HEK293 (cell line): ENCODE results near the gene ABRACL.

Experiments used
- CTCF ChIA-PET: fragments of 350-600 bp; formaldehyde crosslinking; extraction: SDS; loops from one replicate; lab custom pipeline; 2021; ENCODE audit warnings: antibody characterized with exemption; lab: Yijun Ruan, JAX
- POLR2A ChIA-PET: fragments of 300-600 bp; formaldehyde crosslinking; extraction: SDS; loops from one replicate; lab custom pipeline; 2020; ENCODE audit warnings: antibody characterized with exemption, inconsistent platforms; lab: Yijun Ruan, JAX
- H3K27ac ChIP-seq: fragments of 200-500 bp; sonication (Bioruptor generic); 2 replicates; pipeline ENCODE4 v1.5.1; 2014; ENCODE audit warnings: low read depth, low read length, control low read depth, inconsistent platforms; ENCODE audit errors: extremely low read depth
- H3K36me3 ChIP-seq, 2 experiments: fragments of 200-500 bp in 1 of 2; sonication (Bioruptor generic) in 1 of 2; 1 replicate in 1 of 2; 2 replicates in 1 of 2; pipeline ENCODE4 v1.5.1; 2014 to 2017; ENCODE audit warnings: inconsistent platforms in 2 of 2, low read length in 2 of 2; ENCODE audit not compliant: control insufficient read depth in 2 of 2, insufficient read depth in 1 of 2
- H3K4me1 ChIP-seq: fragments of 200-500 bp; sonication (Bioruptor generic); 2 replicates; pipeline ENCODE4 v1.5.1; 2014; ENCODE audit warnings: mild to moderate bottlenecking, low read length, inconsistent platforms; ENCODE audit not compliant: control insufficient read depth, insufficient read depth
- H3K4me3 ChIP-seq: 2 replicates; pipeline ENCODE4 v1.5.1; 2011; ENCODE audit warnings: low read depth, mild to moderate bottlenecking, control low read depth, low read length, moderate library complexity
- H3K9me3 ChIP-seq: fragments of 200-500 bp; sonication (Bioruptor generic); 2 replicates; pipeline ENCODE4 v1.5.1; 2014; ENCODE audit warnings: low read depth, low read length, inconsistent platforms; ENCODE audit not compliant: control insufficient read depth, insufficient read depth
- TCF7L2 ChIP-seq: IDR thresholded peaks from 2 replicates; pipeline ENCODE4 v1.6.1; 2011; ENCODE audit warnings: low read depth, mild to moderate bottlenecking, inconsistent platforms, low read length, moderate library complexity, borderline replicate concordance
- ZBTB20 ChIP-seq: fragments of 450-650 bp; formaldehyde crosslinking; IDR thresholded peaks from 2 replicates; pipeline ENCODE4 v1.5.1; 2016; ENCODE audit warnings: missing biosample characterization, missing genetic modification characterization
- ZNF292 ChIP-seq: fragments of 450-650 bp; formaldehyde crosslinking; IDR thresholded peaks from 2 replicates; pipeline ENCODE4 v1.5.1; 2016; ENCODE audit warnings: low read depth, missing biosample characterization, missing genetic modification characterization, borderline replicate concordance
- ZNF791 ChIP-seq: fragments of 450-650 bp; formaldehyde crosslinking; IDR thresholded peaks from 2 replicates; pipeline ENCODE4 v1.5.1; 2016; ENCODE audit warnings: missing biosample characterization, missing genetic modification characterization
- ZSCAN16 ChIP-seq: fragments of 450-650 bp; formaldehyde crosslinking; IDR thresholded peaks from 2 replicates; pipeline ENCODE4 v1.5.1; 2016; ENCODE audit warnings: missing biosample characterization, missing genetic modification characterization
- TF ChIP-seq, protein P1 (sequence below): fragments of 450-650 bp; formaldehyde crosslinking; IDR thresholded peaks from 2 replicates; pipeline ENCODE4 v1.5.1; 2016; ENCODE audit warnings: missing biosample characterization, missing genetic modification characterization
- TF ChIP-seq, protein P2 (sequence below): fragments of 450-650 bp; formaldehyde crosslinking; IDR thresholded peaks from 2 replicates; pipeline ENCODE4 v1.5.1; 2016; ENCODE audit warnings: missing biosample characterization, missing genetic modification characterization
- TF ChIP-seq, protein P3 (sequence below): fragments of 450-650 bp; formaldehyde crosslinking; IDR thresholded peaks from 2 replicates; pipeline ENCODE4 v1.5.1; 2016; ENCODE audit warnings: missing biosample characterization, missing genetic modification characterization
- TF ChIP-seq, protein P4 (sequence below): fragments of 450-650 bp; formaldehyde crosslinking; IDR thresholded peaks from 2 replicates; pipeline ENCODE4 v1.5.1; 2016; ENCODE audit warnings: missing biosample characterization, missing genetic modification characterization

Gene ABRACL

DNA sequence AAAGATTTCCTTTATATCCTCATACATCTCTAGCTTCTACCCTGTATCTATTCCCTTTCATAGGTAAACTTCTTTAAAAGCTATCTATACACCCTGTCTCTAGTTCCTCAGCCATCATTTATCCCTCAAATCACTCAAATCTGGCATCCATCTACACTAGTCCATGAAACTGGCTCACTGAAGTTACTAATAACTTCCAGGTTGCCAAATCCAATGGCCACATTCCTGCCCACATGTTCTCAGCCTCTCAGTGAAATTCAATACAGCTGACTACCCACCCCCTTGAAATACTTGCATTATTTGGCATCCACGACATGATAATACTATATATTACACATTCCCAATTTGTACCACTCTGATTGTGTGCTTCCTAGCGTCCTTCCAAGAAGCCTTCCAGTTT, 49.2 kb upstream of the ABRACL start (continued):
- TF ChIP-seq, protein P1, sequence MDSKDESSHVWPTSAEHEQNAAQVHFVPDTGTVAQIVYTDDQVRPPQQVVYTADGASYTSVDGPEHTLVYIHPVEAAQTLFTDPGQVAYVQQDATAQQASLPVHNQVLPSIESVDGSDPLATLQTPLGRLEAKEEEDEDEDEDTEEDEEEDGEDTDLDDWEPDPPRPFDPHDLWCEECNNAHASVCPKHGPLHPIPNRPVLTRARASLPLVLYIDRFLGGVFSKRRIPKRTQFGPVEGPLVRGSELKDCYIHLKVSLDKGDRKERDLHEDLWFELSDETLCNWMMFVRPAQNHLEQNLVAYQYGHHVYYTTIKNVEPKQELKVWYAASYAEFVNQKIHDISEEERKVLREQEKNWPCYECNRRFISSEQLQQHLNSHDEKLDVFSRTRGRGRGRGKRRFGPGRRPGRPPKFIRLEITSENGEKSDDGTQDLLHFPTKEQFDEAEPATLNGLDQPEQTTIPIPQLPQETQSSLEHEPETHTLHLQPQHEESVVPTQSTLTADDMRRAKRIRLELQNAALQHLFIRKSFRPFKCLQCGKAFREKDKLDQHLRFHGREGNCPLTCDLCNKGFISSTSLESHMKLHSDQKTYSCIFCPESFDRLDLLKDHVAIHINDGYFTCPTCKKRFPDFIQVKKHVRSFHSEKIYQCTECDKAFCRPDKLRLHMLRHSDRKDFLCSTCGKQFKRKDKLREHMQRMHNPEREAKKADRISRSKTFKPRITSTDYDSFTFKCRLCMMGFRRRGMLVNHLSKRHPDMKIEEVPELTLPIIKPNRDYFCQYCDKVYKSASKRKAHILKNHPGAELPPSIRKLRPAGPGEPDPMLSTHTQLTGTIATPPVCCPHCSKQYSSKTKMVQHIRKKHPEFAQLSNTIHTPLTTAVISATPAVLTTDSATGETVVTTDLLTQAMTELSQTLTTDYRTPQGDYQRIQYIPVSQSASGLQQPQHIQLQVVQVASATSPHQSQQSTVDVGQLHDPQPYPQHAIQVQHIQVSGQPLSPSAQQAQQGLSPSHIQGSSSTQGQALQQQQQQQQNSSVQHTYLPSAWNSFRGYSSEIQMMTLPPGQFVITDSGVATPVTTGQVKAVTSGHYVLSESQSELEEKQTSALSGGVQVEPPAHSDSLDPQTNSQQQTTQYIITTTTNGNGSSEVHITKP (tag by site-specific recombination): peak; percentile 41; the same call in 1 of the 2 replicates
- TF ChIP-seq, protein P2, sequence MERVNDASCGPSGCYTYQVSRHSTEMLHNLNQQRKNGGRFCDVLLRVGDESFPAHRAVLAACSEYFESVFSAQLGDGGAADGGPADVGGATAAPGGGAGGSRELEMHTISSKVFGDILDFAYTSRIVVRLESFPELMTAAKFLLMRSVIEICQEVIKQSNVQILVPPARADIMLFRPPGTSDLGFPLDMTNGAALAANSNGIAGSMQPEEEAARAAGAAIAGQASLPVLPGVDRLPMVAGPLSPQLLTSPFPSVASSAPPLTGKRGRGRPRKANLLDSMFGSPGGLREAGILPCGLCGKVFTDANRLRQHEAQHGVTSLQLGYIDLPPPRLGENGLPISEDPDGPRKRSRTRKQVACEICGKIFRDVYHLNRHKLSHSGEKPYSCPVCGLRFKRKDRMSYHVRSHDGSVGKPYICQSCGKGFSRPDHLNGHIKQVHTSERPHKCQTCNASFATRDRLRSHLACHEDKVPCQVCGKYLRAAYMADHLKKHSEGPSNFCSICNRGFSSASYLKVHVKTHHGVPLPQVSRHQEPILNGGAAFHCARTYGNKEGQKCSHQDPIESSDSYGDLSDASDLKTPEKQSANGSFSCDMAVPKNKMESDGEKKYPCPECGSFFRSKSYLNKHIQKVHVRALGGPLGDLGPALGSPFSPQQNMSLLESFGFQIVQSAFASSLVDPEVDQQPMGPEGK (tag by site-specific recombination): no peak
- TF ChIP-seq ZNF292: no peak
- TF ChIP-seq, protein P3, sequence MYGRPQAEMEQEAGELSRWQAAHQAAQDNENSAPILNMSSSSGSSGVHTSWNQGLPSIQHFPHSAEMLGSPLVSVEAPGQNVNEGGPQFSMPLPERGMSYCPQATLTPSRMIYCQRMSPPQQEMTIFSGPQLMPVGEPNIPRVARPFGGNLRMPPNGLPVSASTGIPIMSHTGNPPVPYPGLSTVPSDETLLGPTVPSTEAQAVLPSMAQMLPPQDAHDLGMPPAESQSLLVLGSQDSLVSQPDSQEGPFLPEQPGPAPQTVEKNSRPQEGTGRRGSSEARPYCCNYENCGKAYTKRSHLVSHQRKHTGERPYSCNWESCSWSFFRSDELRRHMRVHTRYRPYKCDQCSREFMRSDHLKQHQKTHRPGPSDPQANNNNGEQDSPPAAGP (tag by site-specific recombination): no peak
- no peak for TF ChIP-seq ZNF791 (tag by site-specific recombination)
- no peak for TF ChIP-seq ZBTB20 (tag by site-specific recombination)

DNA sequence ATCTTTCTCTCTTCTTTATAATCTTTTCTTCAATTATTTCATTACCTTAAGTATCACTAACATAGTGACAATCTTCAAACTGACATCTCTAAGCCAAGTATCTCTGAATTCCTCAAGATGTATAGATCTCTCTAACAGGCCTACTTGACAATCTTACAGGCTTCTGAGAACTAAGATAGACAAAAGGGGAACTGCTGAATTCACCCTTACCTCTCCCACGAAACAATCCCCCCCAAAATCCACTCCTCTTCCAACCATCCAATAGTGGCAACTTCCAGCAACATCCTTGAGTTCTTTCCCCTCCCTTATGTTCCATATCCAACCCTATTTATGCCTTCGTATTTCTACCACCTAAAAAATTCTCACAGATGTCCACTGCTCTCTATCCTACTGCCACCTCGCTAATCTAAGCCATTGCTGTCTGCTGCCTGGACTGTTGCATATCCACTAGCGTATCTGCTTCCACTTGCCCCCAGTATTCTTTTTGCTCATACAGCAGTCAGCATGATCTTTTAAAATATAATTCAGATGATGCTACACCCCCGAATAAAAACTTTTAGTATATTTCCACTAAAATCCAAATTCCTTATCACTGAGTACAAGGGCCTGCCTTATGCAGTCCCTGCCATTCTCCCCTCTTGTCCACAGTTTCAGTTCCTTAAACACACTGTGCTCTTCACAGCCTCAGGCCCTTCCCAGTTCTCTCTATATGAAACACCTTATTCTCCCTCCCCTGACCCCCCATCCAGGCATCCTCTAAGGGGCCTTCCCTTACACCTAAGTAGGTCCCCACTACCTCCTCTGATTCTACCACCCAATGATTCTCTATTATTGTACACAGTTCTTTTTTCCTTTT, 48.5 kb upstream of the ABRACL start:
- Histone ChIP-seq H3K27ac (no peak overlapping the region), H3K4me3 (no peak overlapping the region), H3K36me3 (no peaks in the 10 kb centered on the region), H3K9me3 (no peaks in the 10 kb centered on the region), H3K4me1 (peaks cover 31% of the 10 kb centered on the region)
- POLR2A ChIA-PET: no interaction called here
- CTCF ChIA-PET: interaction anchor here (0.7 to 1.3 kb wide), 2 partner anchors 9 kb away, joined by 3 to 4 read pairs; no protein-coding TSS in a partner anchor
- TF ChIP-seq, protein P1 (tag by site-specific recombination): peak; percentile 36; the same call in 1 of the 2 replicates
- TF ChIP-seq, protein P4, sequence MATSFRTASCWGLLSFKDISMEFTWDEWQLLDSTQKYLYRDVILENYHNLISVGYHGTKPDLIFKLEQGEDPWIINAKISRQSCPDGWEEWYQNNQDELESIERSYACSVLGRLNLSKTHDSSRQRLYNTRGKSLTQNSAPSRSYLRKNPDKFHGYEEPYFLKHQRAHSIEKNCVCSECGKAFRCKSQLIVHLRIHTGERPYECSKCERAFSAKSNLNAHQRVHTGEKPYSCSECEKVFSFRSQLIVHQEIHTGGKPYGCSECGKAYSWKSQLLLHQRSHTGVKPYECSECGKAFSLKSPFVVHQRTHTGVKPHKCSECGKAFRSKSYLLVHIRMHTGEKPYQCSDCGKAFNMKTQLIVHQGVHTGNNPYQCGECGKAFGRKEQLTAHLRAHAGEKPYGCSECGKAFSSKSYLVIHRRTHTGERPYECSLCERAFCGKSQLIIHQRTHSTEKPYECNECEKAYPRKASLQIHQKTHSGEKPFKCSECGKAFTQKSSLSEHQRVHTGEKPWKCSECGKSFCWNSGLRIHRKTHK (tag by site-specific recombination): no peak

DNA sequence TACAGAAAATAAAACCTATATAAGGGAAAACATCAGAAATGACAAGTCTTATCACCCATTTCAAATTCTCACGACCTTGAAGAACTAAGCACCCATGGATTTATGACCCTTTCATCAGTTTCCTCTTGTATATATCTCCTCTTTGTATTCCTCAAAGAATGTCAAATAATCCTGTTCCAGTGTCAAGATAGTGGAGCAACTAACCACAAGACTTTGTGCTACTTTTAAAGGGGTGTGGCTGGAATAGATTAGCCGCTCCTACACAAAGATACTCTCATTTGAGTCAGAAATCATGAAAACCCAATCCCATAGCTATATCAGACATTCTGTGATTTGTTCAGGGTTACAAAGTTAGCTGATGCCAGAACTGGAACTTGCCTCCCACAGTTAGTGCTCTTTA, 47.1 kb upstream of the ABRACL start:
- TF ChIP-seq ZSCAN16 (tag by site-specific recombination) (no peak), TCF7L2 (peak; percentile 44; the same call in 1 of the 2 replicates)
- peaks cover 39% of the 10 kb centered on the region for H3K4me1 ChIP-seq
- ChIA-PET POLR2A (no interaction called here), CTCF (interaction anchor here (0.6 to 1.6 kb wide), 6 partner anchors 8 to 308 kb away, joined by 3 to 5 read pairs (median 3); no protein-coding TSS in a partner anchor)
- H3K36me3 ChIP-seq: no peaks in the 10 kb centered on the region
- H3K9me3 ChIP-seq: no peaks in the 10 kb centered on the region
- H3K4me3 ChIP-seq: no peak overlapping the region
- H3K27ac ChIP-seq: no peak overlapping the region
